Adrenal gland (tissue), 12 donors: ENCODE measurements around the gene ATP7A. TPM values are rescaled to one million over a fixed set of nuclear protein-coding genes. Genes with fewer than 3 reads are reported as not detected.

ENCODE experiments used
- DNase-seq, 7 donors: peaks; one replicate each; pipeline ENCODE4 v3.0.0-alpha.2; 2019 to 2020
- H3K27ac ChIP-seq, 5 donors: fragments of 200-600 bp; sonication (generic) in 4 of 5; 1 replicate in 3 of 5; 2 replicates in 2 of 5; pipeline versions ENCODE4 v1.5.1 to v1.8.0; 2016 to 2020; ENCODE audit warnings: mild to moderate bottlenecking in 1 of 5
- H3K27me3 ChIP-seq: fragments of 200-600 bp; 2 replicates; pipeline ENCODE4 v1.8.0; 2021
- H3K36me3 ChIP-seq, 2 donors: fragments of 200-600 bp; replicated peaks in 1 of 2; 1 replicate in 1 of 2; 2 replicates in 1 of 2; pipeline versions ENCODE4 v1.5.1 to v1.8.0; 2018 to 2022
- H3K4me1 ChIP-seq, 2 donors: fragments of 200-600 bp; replicated peaks in 1 of 2; 1 replicate in 1 of 2; 2 replicates in 1 of 2; pipeline versions ENCODE4 v1.5.1 to v1.8.0; 2018 to 2021
- H3K4me3 ChIP-seq, 4 donors: fragments of 200-600 bp; sonication (generic) in 3 of 4; one replicate each; pipeline ENCODE4 v1.5.1; 2016 to 2018
- H3K9me3 ChIP-seq, 3 donors: fragments of 200-600 bp; sonication (generic) in 1 of 3; replicated peaks in 1 of 3; 1 replicate in 2 of 3; 2 replicates in 1 of 3; pipeline versions ENCODE4 v1.5.1 to v1.8.0; 2016 to 2021
- POLR2A ChIP-seq, 2 donors: fragments of 450-650 bp; IDR thresholded peaks; one replicate each; pipeline ENCODE4 v1.6.1; 2017; ENCODE audit warnings: antibody characterized with exemption in 2 of 2, mild to moderate bottlenecking in 2 of 2, moderate library complexity in 1 of 2
- WGBS, 4 donors: extraction: QIAGEN DNeasy Blood & Tissue Kit in 2 of 4; methylation state at CpG; one replicate each; pipeline versions ENCODE4 v1.1.5 to v1.1.7; 2013 to 2017; 5-methylcytosine and 5-hydroxymethylcytosine counted together
- intact Hi-C, 2 donors: fragments of 100-400 bp; cut with DNase I; formaldehyde crosslinking; loops; one replicate each; pipeline versions ENCODE4 v1.14.1 to v1.15.0; 2022 to 2023
- polyA plus RNA-seq, 3 donors: library from polyadenylated mRNA; stranded (reverse); fragments of 200-250 nt in 2 of 3; fragments of 350-450 nt in 1 of 3; fragmentation: Illumina TruSeq in 1 of 3; extraction: RNeasy Lipid Tissue Mini Kit (QIAGEN cat#74804) in 1 of 3; gene quantifications; one replicate each; pipeline ENCODE4 v1.2.3, GENCODE V29; 2013 to 2014
- total RNA-seq, 9 donors: library from RNA; depleted of rRNA in 4 of 9; stranded (reverse); fragments of >200 nt in 4 of 9; fragments of 120-200 nt in 1 of 9; fragmentation: NEBNext Ultra II Directional in 1 of 9; extraction: Animal tissue kit (Norgen Biotek cat#: 25700) in 1 of 9; gene quantifications; one replicate each; pipeline versions ENCODE4 v1.1.0 to v1.2.4, GENCODE V29; 2013 to 2023
- TF ChIP-seq, protein P1 (sequence below), 6 experiments: fragments of 450-650 bp in 4 of 6; fragments of 200-600 bp in 2 of 6; sonication (generic) in 1 of 6; IDR thresholded peaks; 1 replicate in 5 of 6; 2 replicates in 1 of 6; pipeline versions ENCODE4 v1.5.1 to v1.8.0; 2016 to 2021; ENCODE audit warnings: antibody characterized with exemption in 6 of 6, mild to moderate bottlenecking in 2 of 6, moderate library complexity in 1 of 6
- donor health status: healthy with polysubstance abuse.
- donor health status: Bipolar disorder and iron deficiency.
- donor health status: DM: yes; HTN: yes; CAD: no.
- donor health status: DM: no; HTN: no; CAD: no.
- donor health status: DM: no; HTN: no; CAD: no.
- donor health status: DM: yes; HTN: yes; CAD: no.

The ATP7A gene
- total and polyA plus RNA-seq, 12 donors = 2.6 to 20.9 (median 12.1) TPM

DNA sequence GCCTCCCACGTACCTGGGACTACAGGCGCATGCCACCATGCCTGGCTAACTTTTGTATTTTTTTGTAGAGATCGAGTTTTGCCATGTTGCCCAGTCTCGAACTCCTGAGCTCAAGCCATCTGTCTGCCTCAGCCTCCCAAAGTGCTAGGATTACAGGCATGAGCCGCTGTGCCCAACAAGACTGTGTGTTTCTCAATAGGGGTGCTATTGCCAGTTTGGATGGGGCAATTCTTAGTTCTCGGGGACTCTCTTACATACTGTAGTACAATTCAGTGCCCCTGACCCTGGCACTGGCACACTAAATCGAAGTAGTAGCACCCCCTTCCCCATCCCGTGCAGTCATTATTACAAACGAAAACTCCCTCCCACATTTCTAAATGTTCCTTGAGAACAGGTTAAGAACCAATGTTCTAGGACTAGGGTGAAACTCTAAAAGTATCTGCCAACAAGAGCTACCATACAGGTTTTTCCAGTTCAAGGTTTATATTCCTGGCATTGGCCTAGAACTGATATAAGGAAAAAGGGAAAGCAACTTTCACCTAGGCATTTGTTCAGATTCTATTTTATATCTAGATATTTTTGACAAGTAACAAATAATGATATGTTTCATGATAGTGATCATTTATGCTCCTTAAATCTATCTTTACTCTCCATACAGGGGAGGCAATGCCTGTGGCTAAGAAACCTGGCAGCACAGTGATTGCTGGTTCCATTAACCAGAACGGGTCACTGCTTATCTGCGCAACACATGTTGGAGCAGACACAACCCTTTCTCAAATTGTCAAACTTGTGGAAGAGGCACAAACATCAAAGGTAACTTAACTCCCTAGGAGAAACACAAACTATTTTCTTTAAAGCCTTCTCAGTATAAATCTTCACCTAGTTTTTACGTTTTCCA lies 109.3 kb downstream of the ATP7A start:
- TF ChIP-seq, protein P1, sequence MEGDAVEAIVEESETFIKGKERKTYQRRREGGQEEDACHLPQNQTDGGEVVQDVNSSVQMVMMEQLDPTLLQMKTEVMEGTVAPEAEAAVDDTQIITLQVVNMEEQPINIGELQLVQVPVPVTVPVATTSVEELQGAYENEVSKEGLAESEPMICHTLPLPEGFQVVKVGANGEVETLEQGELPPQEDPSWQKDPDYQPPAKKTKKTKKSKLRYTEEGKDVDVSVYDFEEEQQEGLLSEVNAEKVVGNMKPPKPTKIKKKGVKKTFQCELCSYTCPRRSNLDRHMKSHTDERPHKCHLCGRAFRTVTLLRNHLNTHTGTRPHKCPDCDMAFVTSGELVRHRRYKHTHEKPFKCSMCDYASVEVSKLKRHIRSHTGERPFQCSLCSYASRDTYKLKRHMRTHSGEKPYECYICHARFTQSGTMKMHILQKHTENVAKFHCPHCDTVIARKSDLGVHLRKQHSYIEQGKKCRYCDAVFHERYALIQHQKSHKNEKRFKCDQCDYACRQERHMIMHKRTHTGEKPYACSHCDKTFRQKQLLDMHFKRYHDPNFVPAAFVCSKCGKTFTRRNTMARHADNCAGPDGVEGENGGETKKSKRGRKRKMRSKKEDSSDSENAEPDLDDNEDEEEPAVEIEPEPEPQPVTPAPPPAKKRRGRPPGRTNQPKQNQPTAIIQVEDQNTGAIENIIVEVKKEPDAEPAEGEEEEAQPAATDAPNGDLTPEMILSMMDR (IDR thresholded peaks at IDR 0.05) = no peak
- no peak for TF ChIP-seq POLR2A (IDR thresholded peaks at IDR 0.05)
- DNase-seq = no peak
- no peaks in the 10 kb centered on the region for H3K4me1 ChIP-seq
- WGBS, 4 donors = 72 to 96% (median 86%) methylated on average over 6 to 12 of the region's 12 CpGs
- H3K4me3 ChIP-seq = no peak overlapping the region
- no peak overlapping the region for H3K27ac ChIP-seq
- no peaks in the 10 kb centered on the region for H3K9me3 ChIP-seq
- peaks cover 7% of the 10 kb centered on the region for H3K27me3 ChIP-seq
- no peaks in the 10 kb centered on the region for H3K36me3 ChIP-seq
- intact Hi-C loops = loop anchor here in 1 of 2 donors (10.0 kb wide), 1 partner anchor 105 kb away; the partner anchor contains the start of gene ATP7A

DNA sequence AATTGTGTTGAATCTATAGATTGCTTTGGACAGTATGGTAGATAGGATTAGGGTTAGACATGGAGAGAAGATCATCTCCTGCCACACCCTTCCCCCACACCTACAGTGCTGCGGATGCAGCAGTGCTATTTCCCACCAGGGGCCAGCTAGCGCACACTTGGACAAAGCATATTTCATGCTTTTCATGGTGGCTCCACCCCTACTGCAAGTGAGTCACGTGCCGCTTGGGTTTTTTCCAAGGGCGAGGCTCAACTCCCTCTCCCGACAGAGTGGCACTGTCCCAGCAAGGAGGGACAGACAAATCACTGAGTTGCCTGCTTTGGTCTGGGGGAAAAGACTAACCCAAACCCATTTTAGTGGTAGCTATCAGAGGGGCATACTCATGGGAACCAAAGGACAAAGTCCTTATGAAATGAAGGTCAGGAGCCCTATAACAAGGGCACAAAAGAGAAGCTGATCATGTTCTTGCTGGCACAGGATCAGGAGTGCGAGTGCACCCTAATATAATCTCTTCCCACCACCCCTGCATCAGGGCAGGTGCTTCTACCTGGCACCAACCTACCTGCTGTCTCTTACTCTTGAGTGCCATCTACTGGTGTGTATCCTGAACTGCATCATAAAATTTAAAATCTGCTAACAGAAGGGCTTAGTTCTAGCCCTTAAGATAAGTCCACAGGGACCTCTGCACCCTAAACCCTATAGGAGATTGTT lies 114.0 kb downstream of the ATP7A start:
- intact Hi-C loops = loop anchor here in 1 of 2 donors (10.0 kb wide), 1 partner anchor 110 kb away; the partner anchor contains the start of gene ATP7A
- peak in 5 of 7 donors; percentile 11 to 41 (median 24) for DNase-seq
- Histone ChIP-seq H3K4me3 (no peak overlapping the region), H3K27ac (no peak overlapping the region), H3K4me1 (no peaks in the 10 kb centered on the region), H3K36me3 (no peaks in the 10 kb centered on the region), H3K27me3 (peaks cover 6% of the 10 kb centered on the region), H3K9me3 (no peaks in the 10 kb centered on the region)
- WGBS, 4 donors = 48 to 80% (median 54%) methylated on average over 2 to 7 of the region's 7 CpGs
- TF ChIP-seq, protein P1 (IDR thresholded peaks at IDR 0.05) = peak; percentile 27 to 61 (median 46)
- no peak for TF ChIP-seq POLR2A (IDR thresholded peaks at IDR 0.05)

DNA sequence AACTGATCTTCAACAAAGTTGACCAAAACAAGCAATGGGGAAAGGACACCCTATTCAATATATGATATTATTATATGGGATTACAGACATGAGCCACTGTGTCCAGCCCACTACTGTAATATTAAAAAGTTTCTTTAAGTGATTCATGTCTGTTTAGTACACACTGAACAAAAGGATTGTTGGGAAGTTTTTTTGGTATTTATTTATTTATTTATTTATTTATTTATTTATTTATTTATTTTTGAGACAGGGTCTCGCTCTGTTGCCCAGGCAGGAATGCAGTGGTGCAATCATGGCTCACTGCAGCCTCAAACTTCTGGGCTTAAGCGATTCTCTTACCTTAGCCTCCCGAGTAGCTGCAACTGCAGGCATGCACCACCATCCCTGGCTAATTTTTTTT lies 117.3 kb downstream of the ATP7A start:
- Histone ChIP-seq H3K4me1 (no peaks in the 10 kb centered on the region), H3K27me3 (no peaks in the 10 kb centered on the region), H3K27ac (no peak overlapping the region), H3K4me3 (no peak overlapping the region), H3K36me3 (no peaks in the 10 kb centered on the region), H3K9me3 (no peaks in the 10 kb centered on the region)
- no peak for DNase-seq
- TF ChIP-seq, protein P1 (IDR thresholded peaks at IDR 0.05) = no peak
- no peak for TF ChIP-seq POLR2A (IDR thresholded peaks at IDR 0.05)
- WGBS, 4 donors = 81 to 98% (median 87%) methylated on average over 3 of the region's 3 CpGs
- intact Hi-C loops = loop anchor here in 1 of 2 donors (10.0 kb wide), 1 partner anchor 113 kb away; the partner anchor contains the start of gene ATP7A

DNA sequence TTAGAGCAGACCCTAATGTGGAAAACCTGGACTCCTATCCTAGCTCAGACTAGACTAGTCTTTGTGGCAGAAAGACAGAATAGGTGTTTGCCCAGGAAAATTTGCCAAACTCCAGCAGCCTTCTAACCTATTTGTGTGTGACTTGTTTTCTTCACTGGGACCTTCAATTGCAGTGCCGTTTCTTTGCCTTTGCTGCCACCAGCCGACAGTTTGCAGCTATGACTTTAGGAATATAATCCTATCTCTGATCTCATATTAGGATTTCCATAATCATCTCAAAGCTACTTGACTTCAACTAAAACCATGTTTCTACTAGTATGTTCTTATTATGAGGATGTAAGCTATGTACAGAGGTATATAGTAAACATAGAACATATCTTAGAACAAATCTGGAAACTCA lies 119.2 kb downstream of the ATP7A start:
- DNase-seq = peak; percentile 17 to 63 (median 38)
- WGBS, 4 donors = 21 to 42% (median 30%) methylated on average over 2 of the region's 2 CpGs
- Histone ChIP-seq H3K9me3 (no peaks in the 10 kb centered on the region), H3K4me3 (no peak overlapping the region), H3K36me3 (no peaks in the 10 kb centered on the region), H3K27me3 (no peaks in the 10 kb centered on the region), H3K4me1 (no peaks in the 10 kb centered on the region), H3K27ac (no peak overlapping the region)
- intact Hi-C loops = loop anchor here in 1 of 2 donors (10.0 kb wide), 1 partner anchor 115 kb away; the partner anchor contains the start of gene ATP7A
- TF ChIP-seq, protein P1 (IDR thresholded peaks at IDR 0.05) = peak; percentile 31 to 63 (median 55)
- no peak for TF ChIP-seq POLR2A (IDR thresholded peaks at IDR 0.05)
